GF-D8 (cell line): ENCODE data around the gene GRID2IP.
"Not testable (repeated sequence)": the region's sequence is repeated elsewhere in the genome, so short reads cannot be mapped to it uniquely, and the experiment has no call there.

Source experiments
- DNase-seq: peaks from one replicate; lab custom pipeline; 2025; lab: John Stamatoyannopoulos, UW

GRID2IP gene

GRCh38 chr7:6551016-6551511 lies at the start of gene GRID2IP:
Gene GRID2IP (minus strand): TSS chr7:6551461. CDS start chr7:6551436, 25 bp downstream.
- DNase-seq = no peak

DNA sequence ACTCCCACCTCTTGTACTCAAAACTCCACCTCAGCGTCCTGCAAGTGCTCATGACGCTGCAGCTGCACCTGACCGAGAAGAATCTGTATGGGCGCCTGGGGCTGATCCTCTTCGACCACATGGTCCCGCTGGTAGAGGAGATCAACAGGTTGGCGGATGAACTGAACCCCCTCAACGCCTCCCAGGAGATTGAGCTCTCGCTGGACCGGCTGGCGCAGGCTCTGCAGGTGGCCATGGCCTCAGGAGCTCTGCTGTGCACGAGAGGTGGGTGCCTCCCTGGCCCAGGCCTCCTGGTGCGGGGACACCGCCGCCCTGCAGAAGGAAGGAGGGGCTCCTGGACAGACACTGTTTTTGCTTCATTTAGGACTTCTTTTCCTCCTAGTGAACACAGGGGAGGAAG lies 48.8 kb upstream of the GRID2IP start:
- DNase-seq = no peak

DNA sequence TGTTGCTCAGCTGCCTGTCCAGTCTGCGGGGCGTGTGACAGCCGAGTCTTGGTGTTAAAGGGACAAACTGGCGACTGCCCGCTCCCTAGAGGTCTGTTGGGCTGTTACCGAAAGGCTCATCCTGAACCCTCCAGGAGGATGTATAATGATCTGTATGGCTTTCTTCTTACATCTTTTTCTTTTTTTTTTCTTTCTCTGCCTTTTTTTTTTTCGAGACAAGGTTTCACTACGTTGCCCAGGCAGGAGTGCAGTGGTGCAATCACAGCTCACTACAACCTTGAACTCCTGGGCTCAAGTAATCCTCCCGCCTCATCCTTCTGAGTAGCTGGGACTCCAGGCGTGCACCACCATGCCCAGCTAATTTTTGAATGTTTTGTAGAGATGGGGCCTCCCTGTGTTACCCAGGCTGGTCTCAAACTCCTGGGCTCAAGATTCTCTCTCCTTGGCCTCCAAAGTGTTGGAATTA lies 39.4 kb upstream of the GRID2IP start:
- no peak for DNase-seq

- peak; percentile 50 for DNase-seq
These were observed 38.8 kb upstream of the GRID2IP start, which contains the start of gene INTS15 for GRCh38 chr7:6589829-6590644. Gene INTS15 (plus strand): TSS chr7:6590021. CDS start chr7:6590284, 263 bp downstream.

DNA sequence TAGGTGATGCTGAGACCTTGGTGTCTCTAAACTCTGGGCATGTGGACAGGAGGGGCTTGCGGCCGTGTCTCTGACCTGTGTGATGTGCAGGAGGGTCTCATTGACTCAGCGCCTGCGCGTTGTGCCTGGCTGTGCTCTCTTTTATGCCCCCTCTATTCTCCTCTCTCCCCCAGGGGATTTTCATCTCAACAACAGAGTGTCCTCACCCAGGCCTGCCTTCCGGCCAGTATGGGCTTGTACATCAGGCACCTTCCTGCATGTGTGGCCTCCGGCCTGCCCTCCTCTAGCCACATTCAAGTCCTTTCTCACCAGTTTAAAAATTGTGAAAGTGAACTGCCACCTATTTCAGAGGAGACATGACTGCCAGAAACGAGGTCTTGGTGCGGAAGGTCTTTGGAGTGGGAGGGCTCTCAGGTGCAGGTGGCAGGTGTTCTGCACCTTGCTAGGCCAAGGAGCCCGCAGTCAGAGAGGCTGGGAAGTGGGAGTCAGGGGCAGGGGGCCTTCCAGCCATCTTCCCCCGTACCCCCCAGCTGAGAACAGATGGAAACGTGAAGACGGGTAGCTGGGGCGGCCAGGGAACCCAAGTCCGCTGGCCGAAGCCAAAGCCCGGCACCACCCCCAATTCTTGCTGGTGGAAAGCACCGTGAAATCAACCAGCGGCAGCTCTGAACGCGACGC lies 38.0 kb upstream of the GRID2IP start:
- no peak for DNase-seq

DNA sequence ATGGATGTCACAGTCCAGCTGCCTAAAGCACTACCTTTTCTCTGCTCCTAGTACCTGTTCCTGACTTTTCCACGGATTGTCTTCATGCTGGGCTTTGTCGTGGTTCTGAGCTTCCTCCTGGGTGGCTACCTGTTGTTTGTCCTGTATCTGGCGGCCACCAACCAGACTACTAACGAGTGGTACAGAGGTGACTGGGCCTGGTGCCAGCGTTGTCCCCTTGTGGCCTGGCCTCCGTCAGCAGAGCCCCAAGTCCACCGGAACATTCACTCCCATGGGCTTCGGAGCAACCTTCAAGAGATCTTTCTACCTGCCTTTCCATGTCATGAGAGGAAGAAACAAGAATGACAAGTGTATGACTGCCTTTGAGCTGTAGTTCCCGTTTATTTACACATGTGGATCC lies 37.3 kb upstream of the GRID2IP start:
- DNase-seq = no peak

GRCh38 chr7:6585746-6586432 lies 34.6 kb upstream of the GRID2IP start:
- not testable (repeated sequence) for DNase-seq

DNA sequence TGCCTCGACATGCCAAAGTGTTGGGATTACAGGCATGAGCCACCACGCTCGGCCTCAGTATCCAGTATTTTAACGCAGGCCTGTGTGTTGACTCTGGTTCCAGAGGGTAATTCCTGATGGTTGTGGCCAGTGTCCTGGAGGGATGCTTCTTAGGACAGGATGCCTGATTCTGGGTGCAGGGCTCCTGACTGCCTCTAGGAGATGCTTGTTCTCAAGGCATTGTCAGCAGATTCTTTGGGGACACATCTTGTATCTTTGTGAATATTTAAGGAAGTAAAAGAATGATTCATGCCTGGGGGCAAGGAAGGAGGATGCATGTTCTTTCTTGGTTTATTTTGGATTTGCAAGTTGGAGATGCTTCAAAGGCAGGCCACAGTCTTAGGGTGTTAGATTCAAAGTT lies 28.2 kb upstream of the GRID2IP start:
- peak; percentile 15 for DNase-seq

- no peak for DNase-seq
These were observed 27.1 kb upstream of the GRID2IP start for GRCh38 chr7:6578114-6579084.

DNA sequence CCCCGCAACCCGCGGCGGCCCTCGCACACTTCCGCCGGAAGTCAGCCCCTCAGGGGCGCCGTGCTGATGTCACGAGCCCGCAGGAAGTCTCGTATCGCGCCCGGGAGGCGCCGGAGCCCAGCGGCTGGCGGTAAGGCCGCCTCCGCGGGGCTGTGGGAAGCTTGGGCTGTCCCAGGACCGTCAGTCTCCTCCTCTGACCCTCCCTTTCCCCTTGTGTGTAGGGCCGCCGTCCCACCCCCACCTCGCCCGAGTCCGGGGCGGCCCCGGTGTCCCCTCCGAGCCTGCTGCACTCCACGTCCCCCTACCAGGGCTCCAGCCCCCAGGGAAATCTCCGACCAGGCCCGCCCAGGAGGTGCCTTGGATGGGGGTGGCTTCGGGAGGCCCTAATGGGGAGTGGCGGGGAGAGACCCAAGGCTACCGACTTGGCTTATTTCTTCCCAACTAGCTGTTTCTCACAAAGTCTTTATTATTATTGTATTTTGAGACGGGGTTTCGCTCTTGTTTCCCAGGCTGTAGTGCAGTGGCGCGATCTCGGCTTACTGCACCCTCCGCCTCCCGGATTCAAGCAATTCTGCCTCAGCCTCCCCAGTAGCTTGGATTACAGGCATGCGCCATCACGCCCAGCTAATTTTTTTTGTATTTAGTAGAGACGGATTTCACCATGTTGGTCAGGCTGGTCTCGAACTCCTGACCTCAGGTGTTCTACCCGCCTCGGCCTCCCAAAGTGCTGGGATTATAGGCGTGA lies 26.3 kb upstream of the GRID2IP start, which contains the start of gene ZDHHC4:
Gene ZDHHC4, plus strand, starts transcription at position 86 of the 745 bp plus-strand sequence. CDS start 3,108 bp downstream, outside the sequence.
- DNase-seq = peak; percentile 75

DNA sequence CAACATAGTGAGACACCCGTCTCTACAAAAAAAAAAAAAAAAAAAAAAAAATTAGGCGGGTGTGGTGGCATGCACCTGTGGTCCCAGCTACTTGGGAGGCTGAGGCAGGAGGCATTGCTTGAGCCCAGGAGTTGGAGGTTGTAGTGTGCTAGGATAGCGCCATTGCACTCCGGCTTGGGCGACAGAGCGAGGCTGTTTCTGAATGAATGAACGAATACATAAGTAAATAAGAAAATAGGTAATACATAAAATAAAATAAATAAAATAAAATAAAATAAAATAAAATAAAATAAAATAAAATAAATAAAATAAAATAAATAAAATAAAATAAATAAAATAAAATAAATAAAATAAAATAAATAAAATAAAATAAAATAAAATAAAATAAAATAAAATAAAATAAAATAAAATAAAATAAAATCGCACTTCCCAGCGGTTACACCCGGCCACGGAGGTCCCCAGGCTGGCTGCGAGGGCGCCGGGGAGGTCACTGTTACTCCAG lies 25.7 kb upstream of the GRID2IP start:
- DNase-seq = not testable (repeated sequence)

- no peak for DNase-seq
These were observed 25.0 kb upstream of the GRID2IP start for GRCh38 chr7:6576024-6576866.

GRCh38 chr7:6575281-6576023 lies 24.2 kb upstream of the GRID2IP start:
- DNase-seq = no peak

GRCh38 chr7:6571160-6571779 lies 20.0 kb upstream of the GRID2IP start:
- no peak for DNase-seq

- DNase-seq = no peak
These were observed 16.6 kb upstream of the GRID2IP start for GRCh38 chr7:6567886-6568285.

DNA sequence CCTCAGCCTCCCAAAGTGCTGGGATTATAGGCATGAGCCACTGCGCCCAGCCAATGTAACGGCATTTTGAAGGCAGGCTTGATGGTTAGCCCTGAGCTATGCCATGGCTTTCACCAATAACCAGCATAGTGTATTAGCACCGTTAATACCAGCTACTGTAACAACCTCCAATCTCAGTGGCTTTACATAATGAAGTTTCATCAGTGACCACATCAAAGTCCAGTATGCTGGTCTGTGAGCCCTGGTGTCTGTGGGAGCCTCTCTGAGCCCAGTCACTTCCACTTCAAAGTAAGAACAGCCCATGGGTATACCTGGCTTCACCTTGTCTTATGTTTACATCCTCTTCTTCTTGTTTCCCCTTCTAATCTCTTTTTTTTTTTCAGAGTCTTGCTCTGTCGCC lies 14.4 kb upstream of the GRID2IP start:
- no peak for DNase-seq

GRCh38 chr7:6563936-6564770 lies 12.9 kb upstream of the GRID2IP start:
- DNase-seq = no peak
